K562 (cell line): ENCODE measurements around the gene SPIC. TPM values are rescaled to one million over a fixed set of nuclear protein-coding genes. Genes with fewer than 3 reads are reported as not detected.

ENCODE experiments used
- ATAC-seq: fragments of 200-7000 bp; cut with Tn5 transposase; 3 replicates; pipeline ENCODE4 v1.9.1; 2020; ENCODE audit warnings: moderate library complexity
- BruUV-seq: library from RNA; stranded (reverse); fragments of 400-500 nt; replicated peaks from 2 replicates; lab custom pipeline; 2021; lab: Mats Ljungman, UMichigan
- CTCF ChIA-PET: fragments of 300-600 bp; formaldehyde crosslinking; extraction: SDS; loops from one replicate; lab custom pipeline; 2021; ENCODE audit warnings: low intra/inter-chr PET ratio; lab: Yijun Ruan, JAX
- POLR2A ChIA-PET: fragments of 300-600, 350-650 bp; sonication (Branson Sonifier 250); formaldehyde crosslinking; extraction: SDS; loops from one replicate; lab custom pipeline; 2021; ENCODE audit warnings: antibody characterized with exemption, inconsistent platforms; lab: Yijun Ruan, JAX
- DNase-seq, 4 experiments: peaks; one replicate each; pipeline versions ENCODE4 v3.0.0 to v3.0.0-alpha.2; 2011 to 2018; ENCODE audit warnings: low spot score in 3 of 4, mixed read lengths in 3 of 4; ENCODE audit errors: extremely low read depth in 1 of 4
- FAIRE-seq: peaks from 2 replicates; lab custom pipeline; 2011; peaks lifted over from hg19 to GRCh38; lab: Jason Lieb, UNC
- H2AFZ ChIP-seq: 2 replicates; pipeline ENCODE4 v1.6.0; 2011; ENCODE audit warnings: low read depth, low read length, control low read depth, inconsistent platforms
- H3K27ac ChIP-seq: fragments of 200-600 bp; 3 replicates; pipeline ENCODE4 v1.8.0; 2011; ENCODE audit warnings: low read depth, mild to moderate bottlenecking, control low read depth, inconsistent platforms, low read length, moderate library complexity, mixed read lengths; ENCODE audit errors: extremely low read depth
- H3K27me3 ChIP-seq, 2 experiments: fragments of 300-600 bp in 1 of 2; 2 replicates in 1 of 2; 3 replicates in 1 of 2; pipeline versions ENCODE4 v1.6.0 to v1.8.0; 2011; ENCODE audit warnings: inconsistent platforms in 2 of 2, low read length in 2 of 2, mild to moderate bottlenecking in 1 of 2, mixed read lengths in 1 of 2, moderate library complexity in 1 of 2; ENCODE audit not compliant: control insufficient read depth in 2 of 2, insufficient read depth in 2 of 2
- H3K36me3 ChIP-seq: fragments of 300-600 bp; 3 replicates; pipeline ENCODE4 v1.8.0; 2011; ENCODE audit warnings: mild to moderate bottlenecking, low read length, inconsistent platforms; ENCODE audit not compliant: control insufficient read depth, insufficient read depth
- H3K4me1 ChIP-seq, 2 experiments: fragments of 200-600 bp in 1 of 2; replicated peaks in 1 of 2; 2 replicates in 1 of 2; 3 replicates in 1 of 2; pipeline versions ENCODE4 v1.5.1 to v1.8.0; 2011; ENCODE audit warnings: inconsistent platforms in 2 of 2, low read length in 2 of 2, mild to moderate bottlenecking in 1 of 2, mixed read lengths in 1 of 2, moderate library complexity in 1 of 2; ENCODE audit not compliant: control insufficient read depth in 2 of 2, insufficient read depth in 2 of 2
- H3K4me2 ChIP-seq: 2 replicates; pipeline ENCODE4 v1.6.1; 2011; ENCODE audit warnings: low read length, control low read depth, inconsistent platforms, mixed read lengths; ENCODE audit not compliant: insufficient read depth
- H3K4me3 ChIP-seq: fragments of 200-600 bp; sonication (generic), shearing (Covaris generic); 2 replicates; pipeline ENCODE4 v1.5.1; 2016; ENCODE audit warnings: control low read depth, inconsistent platforms
- H3K79me2 ChIP-seq: fragments of 200-600 bp; 3 replicates; pipeline ENCODE4 v1.8.0; 2011; ENCODE audit warnings: low read length, inconsistent platforms; ENCODE audit not compliant: control insufficient read depth, insufficient read depth
- H3K9ac ChIP-seq, 2 experiments: 2 replicates each; pipeline versions ENCODE4 v1.6.0 to v1.6.1; 2011; ENCODE audit warnings: low read depth in 2 of 2, low read length in 2 of 2, control low read depth in 1 of 2, inconsistent platforms in 1 of 2, mild to moderate bottlenecking in 1 of 2, mixed read lengths in 1 of 2; ENCODE audit not compliant: insufficient read depth in 1 of 2
- H3K9me1 ChIP-seq: one replicate; pipeline ENCODE4 v1.6.0; 2011; ENCODE audit warnings: inconsistent platforms, mild to moderate bottlenecking, low read length, moderate library complexity; ENCODE audit not compliant: control insufficient read depth, insufficient read depth
- H3K9me3 ChIP-seq: replicated peaks from 2 replicates; pipeline ENCODE4 v1.5.1; 2011; ENCODE audit warnings: low read depth, low read length, inconsistent platforms; ENCODE audit not compliant: control insufficient read depth, insufficient read depth
- H4K20me1 ChIP-seq: replicated peaks from 2 replicates; pipeline ENCODE4 v1.6.1; 2011; ENCODE audit warnings: low read length, inconsistent platforms, mixed read lengths; ENCODE audit not compliant: control insufficient read depth, insufficient read depth
- CEBPG ChIP-seq, 3 experiments: fragments of 200-800 bp in 1 of 3; sonication (Bioruptor generic) in 1 of 3; sonication (generic) in 1 of 3; formaldehyde crosslinking in 1 of 3; IDR thresholded peaks in 2 of 3; conservative IDR thresholded peaks in 1 of 3; 2 replicates each; pipeline versions ENCODE4 v1.6.1 to v1.8.0; 2016 to 2022; ENCODE audit warnings: missing compliant biosample characterization in 2 of 3, missing genetic modification characterization in 2 of 3, mild to moderate bottlenecking in 1 of 3, missing genetic modification reagents in 1 of 3
- JUN ChIP-seq, 2 experiments: sonication (generic) in 1 of 2; formaldehyde crosslinking in 1 of 2; IDR thresholded peaks; 2 replicates each; pipeline versions ENCODE4 v1.6.1 to v1.8.0; 2012 to 2022; ENCODE audit warnings: borderline replicate concordance in 2 of 2, mild to moderate bottlenecking in 2 of 2, improper control_type of control experiment in 1 of 2, low read depth in 1 of 2, low read length in 1 of 2, missing genetic modification reagents in 1 of 2
- KDM5B ChIP-seq: fragments of 200-600 bp; sonication (generic); IDR thresholded peaks from 2 replicates; pipeline ENCODE4 v1.6.1; 2012; ENCODE audit warnings: low read depth, mild to moderate bottlenecking, moderate library complexity, low read length, control low read depth, inconsistent platforms; ENCODE audit not compliant: insufficient replicate concordance
- MTA3 ChIP-seq: fragments of 450-650 bp; formaldehyde crosslinking; IDR thresholded peaks from 2 replicates; pipeline ENCODE4 v1.6.1; 2017; ENCODE audit warnings: mild to moderate bottlenecking, borderline replicate concordance
- NCOA2 ChIP-seq, 2 experiments: fragments of 450-650 bp; IDR thresholded peaks; 2 replicates each; pipeline ENCODE4 v1.6.1; 2018; ENCODE audit warnings: mild to moderate bottlenecking in 2 of 2, moderate library complexity in 1 of 2; ENCODE audit not compliant: partially characterized antibody in 2 of 2
- POLR2AphosphoS2 ChIP-seq: IDR thresholded peaks from 2 replicates; pipeline ENCODE4 v1.6.1; 2012; ENCODE audit warnings: low read length, improper control_type of control experiment
- PURB ChIP-seq: sonication (generic); formaldehyde crosslinking; IDR thresholded peaks from 2 replicates; pipeline ENCODE4 v1.9.0; 2021; ENCODE audit warnings: low read depth, mild to moderate bottlenecking, missing genetic modification reagents
- TBP ChIP-seq: optimal IDR thresholded peaks from 2 replicates; pipeline ENCODE3; 2011; ENCODE audit warnings: low read depth, low read length, improper control_type of control experiment
- U2AF2 ChIP-seq: fragments of 200-400 bp; formaldehyde crosslinking; optimal IDR thresholded peaks from 2 replicates; pipeline ENCODE3; 2017; ENCODE audit warnings: low read depth, mild to moderate bottlenecking, low read length
- WGBS: fragments of 100-300 bp; shearing (Covaris generic); methylation state at CpG from one replicate; pipeline ENCODE4 v1.1.6; 2016; ENCODE audit warnings: low coverage, mixed read lengths; ENCODE audit not compliant: insufficient coverage; ENCODE audit errors: missing lambda C conversion rate; 5-methylcytosine and 5-hydroxymethylcytosine counted together
- in situ Hi-C: fragments of 300-500 bp; cut with MboI; formaldehyde crosslinking; loops from 4 replicates; pipeline ENCODE4 v1.15.0; 2018; ENCODE audit warnings: inconsistent platforms, mixed read lengths
- intact Hi-C: fragments of 100-400 bp; cut with micrococcal nuclease; formaldehyde crosslinking; loops from 2 replicates; pipeline ENCODE4 v1.14.2; 2022
- polyA plus RNA-seq, 8 experiments: library from polyadenylated mRNA; depleted of rRNA in 4 of 8; stranded (reverse) in 5 of 8; unstranded in 3 of 8; fragments of >200 nt; fragmentation: Nextera tagmentation in 2 of 8; fragmentation: Illumina TruSeq in 1 of 8; extraction: Ambion mirVana in 2 of 8; extraction: Trizol in 1 of 8; gene quantifications; 2 replicates each; pipeline versions ENCODE4 v1.2.1 to v1.2.3, GENCODE V29; 2011 to 2014; ENCODE audit warnings: inconsistent platforms in 1 of 8, missing spikeins in 1 of 8
- total RNA-seq, 7 experiments: library from RNA; depleted of rRNA in 6 of 7; stranded (reverse); fragments of >200 nt in 6 of 7; fragmentation: Illumina TruSeq in 2 of 7; extraction: Trizol in 2 of 7; gene quantifications; 2 replicates each; pipeline versions ENCODE4 v1.2.1 to v1.2.3, GENCODE V29; 2011 to 2021; ENCODE audit warnings: low replicate concordance in 1 of 7
- TF ChIP-seq, protein P1 (sequence below), 2 experiments: fragments of 200-800 bp in 1 of 2; sonication (Bioruptor generic) in 1 of 2; sonication (generic) in 1 of 2; formaldehyde crosslinking in 1 of 2; IDR thresholded peaks in 1 of 2; conservative IDR thresholded peaks in 1 of 2; 2 replicates each; pipeline versions ENCODE4 v1.5.0 to v1.6.1; 2016 to 2020; ENCODE audit warnings: missing compliant biosample characterization in 1 of 2, missing genetic modification characterization in 1 of 2, missing genetic modification reagents in 1 of 2
- TF ChIP-seq, protein P2 (sequence below): IDR thresholded peaks from 2 replicates; pipeline ENCODE4 v1.6.1; 2014; ENCODE audit warnings: antibody characterized with exemption

SPIC gene
- total and polyA plus RNA-seq, 9 of the 15 experiments (the other 6 are each of a cell fraction or from before 2014, with no cell fraction given), result not detected

DNA sequence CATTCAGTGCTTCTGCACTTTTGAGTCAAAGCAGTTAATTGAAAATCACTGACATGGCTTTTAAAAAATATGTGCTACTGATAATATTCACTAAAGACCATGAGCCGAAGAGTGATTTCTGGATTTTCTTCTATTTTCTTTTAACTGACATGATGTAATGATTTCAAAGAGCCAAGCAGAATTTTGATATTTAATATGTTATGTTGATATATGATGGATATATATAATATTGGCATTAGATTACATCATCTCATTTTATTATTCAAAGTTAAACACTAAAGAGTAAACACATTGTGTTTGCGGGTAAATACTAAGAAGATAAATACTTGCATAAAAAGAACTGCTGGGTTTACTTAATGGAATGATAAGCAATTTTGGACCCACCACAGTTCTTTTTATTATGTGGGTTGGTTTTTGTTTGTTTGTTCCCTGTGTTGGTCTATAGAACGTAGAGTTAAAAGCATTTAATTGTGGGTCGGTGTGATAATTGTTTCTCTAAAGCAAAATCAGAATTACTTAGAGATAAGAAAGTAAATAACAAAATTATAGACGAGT, 692 bp downstream of the SPIC start:
- no peaks in the 10 kb centered on the region for H3K36me3 ChIP-seq
- in situ Hi-C loops, result no loop called here
- intact Hi-C loops, result no loop called here
- POLR2A ChIA-PET, result no interaction called here
- no peak overlapping the region for H3K9ac ChIP-seq
- H4K20me1 ChIP-seq, result no peaks in the 10 kb centered on the region
- H2AFZ ChIP-seq, result no peak overlapping the region
- BruUV-seq, result no TSS peak
- H3K4me2 ChIP-seq, result no peak overlapping the region
- ATAC-seq, result no peak
- no peaks in the 10 kb centered on the region for H3K9me3 ChIP-seq
- H3K9me1 ChIP-seq, result no peaks in the 10 kb centered on the region
- no peak for TF ChIP-seq CEBPG (CRISPR knock-in tag; IDR thresholded peaks at IDR 0.05)
- TF ChIP-seq CEBPG (tag; conservative IDR thresholded peaks at IDR 0.05 in 1 of 2, IDR thresholded peaks at IDR 0.05 in 1 of 2), result peak in 1 of 2 experiments; percentile 55; a peak in 2 of 4 replicates
- TF ChIP-seq POLR2AphosphoS2, result no peak
- no peaks in the 10 kb centered on the region for H3K4me1 ChIP-seq
- no peak overlapping the region for H3K4me3 ChIP-seq
- no peak for DNase-seq
- H3K27me3 ChIP-seq, result peaks cover 6 to 10% of the 10 kb centered on the region in 2 experiments; a peak in 3 of 5 replicates
- H3K27ac ChIP-seq, result no peak overlapping the region
- FAIRE-seq, result no peak
- WGBS, result 4% methylated on average over 5 of the region's 5 CpGs
- no peaks in the 10 kb centered on the region for H3K79me2 ChIP-seq
- CTCF ChIA-PET, result no interaction called here

DNA sequence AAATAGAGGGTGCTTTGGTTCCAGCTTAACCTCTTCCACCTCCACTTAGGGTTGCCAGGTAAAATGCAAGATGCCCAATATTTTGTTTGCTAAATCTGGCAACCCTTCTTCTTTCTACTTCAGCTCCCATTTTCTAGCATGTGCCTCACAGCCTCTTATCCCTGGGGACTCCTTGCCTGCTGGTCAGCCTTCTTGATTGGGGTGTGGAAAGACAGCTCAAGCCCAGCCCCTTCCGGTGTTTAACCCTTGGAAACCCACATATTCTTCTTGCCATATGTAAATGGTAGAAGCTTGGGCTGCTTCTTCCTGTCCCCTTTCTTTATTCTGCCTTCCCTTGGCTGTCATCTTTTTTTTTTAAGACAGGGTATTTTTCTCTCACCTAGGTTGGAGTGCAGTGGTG, 5.7 kb downstream of the SPIC start:
- no peak overlapping the region for H3K9ac ChIP-seq
- ChIA-PET CTCF (no interaction called here), POLR2A (interaction anchor here (0.7 kb wide), 1 partner anchor 14 kb away, joined by 3 read pairs; no protein-coding TSS in a partner anchor)
- H3K36me3 ChIP-seq, result no peaks in the 10 kb centered on the region
- H3K79me2 ChIP-seq, result no peaks in the 10 kb centered on the region
- H3K9me1 ChIP-seq, result no peaks in the 10 kb centered on the region
- no peak overlapping the region for H3K27ac ChIP-seq
- DNase-seq (no peak), FAIRE-seq (no peak), ATAC-seq (peak; percentile 58; the same call in 1 of the 3 replicates)
- peaks cover 0 to 2% of the 10 kb centered on the region in 2 experiments; a peak in 2 of 5 replicates for H3K27me3 ChIP-seq
- H4K20me1 ChIP-seq, result no peaks in the 10 kb centered on the region
- in situ Hi-C loops, result no loop called here
- H3K9me3 ChIP-seq, result no peaks in the 10 kb centered on the region
- H3K4me3 ChIP-seq, result no peak overlapping the region
- BruUV-seq, result no TSS peak
- intact Hi-C loops, result no loop called here
- no peak overlapping the region for H2AFZ ChIP-seq
- H3K4me1 ChIP-seq, result no peaks in the 10 kb centered on the region; a peak in 1 of 5 replicates
- H3K4me2 ChIP-seq, result no peak overlapping the region
- WGBS, result 0% methylated on average over 1 of the region's 1 CpG
- TF ChIP-seq, protein P1, sequence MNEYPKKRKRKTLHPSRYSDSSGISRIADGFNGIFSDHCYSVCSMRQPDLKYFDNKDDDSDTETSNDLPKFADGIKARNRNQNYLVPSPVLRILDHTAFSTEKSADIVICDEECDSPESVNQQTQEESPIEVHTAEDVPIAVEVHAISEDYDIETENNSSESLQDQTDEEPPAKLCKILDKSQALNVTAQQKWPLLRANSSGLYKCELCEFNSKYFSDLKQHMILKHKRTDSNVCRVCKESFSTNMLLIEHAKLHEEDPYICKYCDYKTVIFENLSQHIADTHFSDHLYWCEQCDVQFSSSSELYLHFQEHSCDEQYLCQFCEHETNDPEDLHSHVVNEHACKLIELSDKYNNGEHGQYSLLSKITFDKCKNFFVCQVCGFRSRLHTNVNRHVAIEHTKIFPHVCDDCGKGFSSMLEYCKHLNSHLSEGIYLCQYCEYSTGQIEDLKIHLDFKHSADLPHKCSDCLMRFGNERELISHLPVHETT (CRISPR knock-in tag; conservative IDR thresholded peaks at IDR 0.05 in 1 of 2, IDR thresholded peaks at IDR 0.05 in 1 of 2), result no peak
- TF ChIP-seq KDM5B (no peak), MTA3 (no peak), U2AF2 (no peak), TBP (no peak), JUN (IDR thresholded peaks at IDR 0.05; ENCODE audit: borderline replicate concordance, low read depth, low read length) (no peak), JUN (CRISPR knock-in tag; IDR thresholded peaks at IDR 0.05; ENCODE audit: borderline replicate concordance) (no peak), NCOA2 (IDR thresholded peaks at IDR 0.05; ENCODE audit: partially characterized antibody in 2 of 2) (no peak), PURB (CRISPR knock-in tag) (no peak)
- TF ChIP-seq, protein P2, sequence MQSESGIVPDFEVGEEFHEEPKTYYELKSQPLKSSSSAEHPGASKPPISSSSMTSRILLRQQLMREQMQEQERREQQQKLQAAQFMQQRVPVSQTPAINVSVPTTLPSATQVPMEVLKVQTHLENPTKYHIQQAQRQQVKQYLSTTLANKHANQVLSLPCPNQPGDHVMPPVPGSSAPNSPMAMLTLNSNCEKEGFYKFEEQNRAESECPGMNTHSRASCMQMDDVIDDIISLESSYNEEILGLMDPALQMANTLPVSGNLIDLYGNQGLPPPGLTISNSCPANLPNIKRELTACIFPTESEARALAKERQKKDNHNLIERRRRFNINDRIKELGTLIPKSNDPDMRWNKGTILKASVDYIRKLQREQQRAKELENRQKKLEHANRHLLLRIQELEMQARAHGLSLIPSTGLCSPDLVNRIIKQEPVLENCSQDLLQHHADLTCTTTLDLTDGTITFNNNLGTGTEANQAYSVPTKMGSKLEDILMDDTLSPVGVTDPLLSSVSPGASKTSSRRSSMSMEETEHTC, result no peak
